Measurements from ENCODE around the gene COL5A2.

The COL5A2 gene

DNA sequence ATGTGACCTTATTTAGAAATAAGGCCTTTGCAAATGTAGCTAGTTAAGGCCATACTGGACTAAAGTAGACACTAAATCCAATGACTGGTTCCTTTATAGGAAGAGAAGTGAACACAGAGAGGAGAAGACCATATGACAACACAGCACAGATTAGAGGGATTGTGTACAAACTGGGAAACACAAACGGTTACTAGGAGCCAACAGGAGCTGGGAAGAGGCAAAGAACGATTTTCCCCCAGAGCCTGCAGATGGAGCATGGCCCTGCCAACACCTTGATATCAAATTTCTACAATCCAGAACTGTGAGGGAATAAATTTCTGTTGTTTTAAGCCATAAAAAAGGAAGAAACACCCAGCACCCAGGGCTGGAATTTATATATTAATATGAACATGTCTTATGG is 38.7 kb upstream of the COL5A2 start:
- TF ChIP-seq, protein P1, sequence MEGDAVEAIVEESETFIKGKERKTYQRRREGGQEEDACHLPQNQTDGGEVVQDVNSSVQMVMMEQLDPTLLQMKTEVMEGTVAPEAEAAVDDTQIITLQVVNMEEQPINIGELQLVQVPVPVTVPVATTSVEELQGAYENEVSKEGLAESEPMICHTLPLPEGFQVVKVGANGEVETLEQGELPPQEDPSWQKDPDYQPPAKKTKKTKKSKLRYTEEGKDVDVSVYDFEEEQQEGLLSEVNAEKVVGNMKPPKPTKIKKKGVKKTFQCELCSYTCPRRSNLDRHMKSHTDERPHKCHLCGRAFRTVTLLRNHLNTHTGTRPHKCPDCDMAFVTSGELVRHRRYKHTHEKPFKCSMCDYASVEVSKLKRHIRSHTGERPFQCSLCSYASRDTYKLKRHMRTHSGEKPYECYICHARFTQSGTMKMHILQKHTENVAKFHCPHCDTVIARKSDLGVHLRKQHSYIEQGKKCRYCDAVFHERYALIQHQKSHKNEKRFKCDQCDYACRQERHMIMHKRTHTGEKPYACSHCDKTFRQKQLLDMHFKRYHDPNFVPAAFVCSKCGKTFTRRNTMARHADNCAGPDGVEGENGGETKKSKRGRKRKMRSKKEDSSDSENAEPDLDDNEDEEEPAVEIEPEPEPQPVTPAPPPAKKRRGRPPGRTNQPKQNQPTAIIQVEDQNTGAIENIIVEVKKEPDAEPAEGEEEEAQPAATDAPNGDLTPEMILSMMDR (IDR thresholded peaks at IDR 0.05; ENCODE audit: low read depth, low read length, missing control alignments), result no peak
- H3K27me3 ChIP-seq (replicated peaks), result no peaks in the 10 kb centered on the region
- peak overlapping the region; percentile 98 for H3K27ac ChIP-seq
- H3K36me3 ChIP-seq (replicated peaks), result no peaks in the 10 kb centered on the region
- in situ Hi-C loops (cut with HindIII; ENCODE audit: low pct_ligation_motif_present, low sequenced_read_pairs), result no loop called here
- DNase-seq, result peak; percentile 32
- H3K4me3 ChIP-seq (ENCODE audit: low read depth, low read length), result no peak overlapping the region

DNA sequence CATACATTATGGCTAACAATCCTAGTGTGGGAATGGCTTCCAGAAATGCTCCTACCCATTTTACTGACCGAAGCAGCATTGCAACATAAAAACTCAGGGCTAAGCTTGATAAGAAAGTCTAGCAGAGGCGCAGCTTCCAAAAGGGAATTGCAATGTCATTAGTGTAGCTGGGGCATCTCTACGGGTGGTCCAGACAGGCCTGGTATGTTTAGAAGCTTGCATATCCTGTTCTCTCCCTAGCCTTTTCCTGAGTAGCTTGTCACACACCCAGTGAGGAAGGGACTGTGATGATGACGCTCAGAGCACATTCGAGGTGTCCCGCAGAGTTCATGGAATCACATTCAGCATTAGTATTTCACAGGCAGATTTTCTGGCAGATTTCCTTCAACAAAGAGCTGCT is 38.0 kb upstream of the COL5A2 start:
- Histone ChIP-seq H3K4me3 (ENCODE audit: low read depth, low read length) (no peak overlapping the region), H3K27ac (peak overlapping the region; percentile 98), H3K36me3 (replicated peaks) (no peaks in the 10 kb centered on the region), H3K27me3 (replicated peaks) (no peaks in the 10 kb centered on the region)
- DNase-seq, result peak; percentile 99
- in situ Hi-C loops (cut with HindIII; ENCODE audit: low pct_ligation_motif_present, low sequenced_read_pairs), result no loop called here
- TF ChIP-seq, protein P1 (IDR thresholded peaks at IDR 0.05; ENCODE audit: low read depth, low read length, missing control alignments), result no peak

DNA sequence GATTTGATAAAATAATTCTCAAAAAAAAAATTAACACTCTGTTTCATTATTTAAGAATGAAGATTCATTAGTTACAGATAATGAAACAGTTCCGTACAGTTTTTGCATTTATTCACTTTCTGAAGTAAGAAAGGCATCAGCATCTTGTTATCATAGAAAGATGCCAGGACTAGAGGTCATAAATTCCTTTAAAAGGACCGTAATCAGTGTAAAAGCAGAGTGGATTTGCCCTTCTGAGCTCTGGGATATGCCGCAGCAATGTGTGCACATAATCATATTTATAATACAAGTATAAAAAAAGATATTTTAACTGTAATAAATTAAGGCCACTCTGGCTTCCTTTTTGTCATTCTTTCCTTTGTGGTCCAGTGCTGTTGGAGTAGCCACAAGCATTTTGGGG is 37.5 kb upstream of the COL5A2 start:
- DNase-seq, result no peak
- H3K27me3 ChIP-seq (replicated peaks), result no peaks in the 10 kb centered on the region
- TF ChIP-seq, protein P1 (IDR thresholded peaks at IDR 0.05; ENCODE audit: low read depth, low read length, missing control alignments), result no peak
- H3K27ac ChIP-seq, result peak overlapping the region; percentile 98
- no peak overlapping the region for H3K4me3 ChIP-seq (ENCODE audit: low read depth, low read length)
- in situ Hi-C loops (cut with HindIII; ENCODE audit: low pct_ligation_motif_present, low sequenced_read_pairs), result no loop called here
- H3K36me3 ChIP-seq (replicated peaks), result no peaks in the 10 kb centered on the region

DNA sequence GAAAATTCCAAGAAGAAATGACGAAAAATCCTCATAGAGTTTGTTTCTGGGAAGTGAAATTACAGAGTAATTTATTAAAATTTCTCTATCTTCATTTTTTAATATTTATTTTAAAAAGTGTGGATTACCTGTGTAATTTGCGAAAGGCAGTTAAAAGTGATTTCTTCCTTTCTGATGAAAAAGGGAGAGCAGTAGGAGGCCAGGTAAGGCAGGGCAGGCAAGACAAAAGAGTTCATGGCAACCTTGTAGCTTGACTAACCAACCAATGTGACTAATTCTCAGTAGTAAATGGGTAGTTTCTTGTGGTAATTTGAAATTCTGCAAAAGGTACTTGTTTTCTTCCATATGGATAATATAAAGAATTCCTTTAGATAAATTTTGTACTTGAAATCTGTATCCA is 34.9 kb upstream of the COL5A2 start:
- no peak overlapping the region for H3K4me3 ChIP-seq (ENCODE audit: low read depth, low read length)
- in situ Hi-C loops (cut with HindIII; ENCODE audit: low pct_ligation_motif_present, low sequenced_read_pairs), result no loop called here
- H3K27ac ChIP-seq, result peak overlapping the region; percentile 51
- no peaks in the 10 kb centered on the region for H3K27me3 ChIP-seq (replicated peaks)
- no peaks in the 10 kb centered on the region for H3K36me3 ChIP-seq (replicated peaks)
- TF ChIP-seq, protein P1 (IDR thresholded peaks at IDR 0.05; ENCODE audit: low read depth, low read length, missing control alignments), result no peak
- DNase-seq, result no peak

DNA sequence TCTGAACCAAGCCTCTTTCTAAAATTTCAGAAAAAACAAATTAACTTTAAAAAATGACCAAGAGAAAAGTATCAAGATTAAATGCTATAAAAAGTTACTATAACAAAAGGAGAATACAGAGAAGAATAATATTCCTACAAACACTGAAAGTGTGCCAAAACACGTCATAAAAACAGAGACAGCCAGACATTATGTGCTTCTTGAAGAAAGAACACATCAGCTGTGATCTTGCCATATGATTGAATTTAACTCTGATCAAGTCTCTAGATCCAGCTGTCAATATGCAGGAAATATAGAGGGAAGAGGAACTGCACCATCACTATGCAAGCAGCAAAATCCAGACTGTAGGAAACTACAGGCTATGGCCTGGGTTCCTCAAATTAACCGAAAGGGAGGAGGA is 33.7 kb upstream of the COL5A2 start:
- no peak for DNase-seq
- Histone ChIP-seq H3K4me3 (ENCODE audit: low read depth, low read length) (no peak overlapping the region), H3K27me3 (replicated peaks) (no peaks in the 10 kb centered on the region), H3K27ac (no peak overlapping the region), H3K36me3 (replicated peaks) (no peaks in the 10 kb centered on the region)
- TF ChIP-seq, protein P1 (IDR thresholded peaks at IDR 0.05; ENCODE audit: low read depth, low read length, missing control alignments), result no peak
- in situ Hi-C loops (cut with HindIII; ENCODE audit: low pct_ligation_motif_present, low sequenced_read_pairs), result no loop called here

Measured in brain microvascular endothelial cell (primary cell).